ENCODE data around the gene MGAT5B.
"Not testable (repeated sequence)": the region's sequence is repeated elsewhere in the genome, so short reads cannot be mapped to it uniquely, and the experiment has no call there.

The MGAT5B gene

DNA sequence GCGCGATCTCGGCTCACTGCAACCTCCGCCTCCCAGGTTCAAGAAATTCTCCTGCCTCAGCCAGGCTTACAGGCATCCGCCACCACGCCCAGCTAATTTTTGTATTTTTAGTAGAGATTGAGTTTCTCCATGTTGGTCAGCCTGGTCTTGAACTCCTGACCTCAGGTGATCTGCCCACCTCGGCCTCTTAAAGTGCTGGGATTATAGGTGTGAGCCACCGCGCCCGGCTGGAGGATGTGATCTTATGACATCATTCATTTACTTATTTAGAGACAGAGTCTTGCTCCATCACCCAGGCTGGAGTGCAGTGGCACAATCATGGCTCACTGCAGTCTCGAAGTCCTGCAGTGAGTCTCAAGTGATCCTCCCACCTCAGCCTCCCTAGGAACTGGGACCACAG, 19.0 kb upstream of the MGAT5B start:
- not testable (repeated sequence) for DNase-seq

- DNase-seq: no peak
These were observed 15.4 kb upstream of the MGAT5B start for GRCh38 chr17:76852843-76853242.

GRCh38 chr17:76855105-76855504, 13.1 kb upstream of the MGAT5B start:
- no peak for DNase-seq

- no peak for DNase-seq
These were observed 6.1 kb upstream of the MGAT5B start for GRCh38 chr17:76862079-76862478.

DNA sequence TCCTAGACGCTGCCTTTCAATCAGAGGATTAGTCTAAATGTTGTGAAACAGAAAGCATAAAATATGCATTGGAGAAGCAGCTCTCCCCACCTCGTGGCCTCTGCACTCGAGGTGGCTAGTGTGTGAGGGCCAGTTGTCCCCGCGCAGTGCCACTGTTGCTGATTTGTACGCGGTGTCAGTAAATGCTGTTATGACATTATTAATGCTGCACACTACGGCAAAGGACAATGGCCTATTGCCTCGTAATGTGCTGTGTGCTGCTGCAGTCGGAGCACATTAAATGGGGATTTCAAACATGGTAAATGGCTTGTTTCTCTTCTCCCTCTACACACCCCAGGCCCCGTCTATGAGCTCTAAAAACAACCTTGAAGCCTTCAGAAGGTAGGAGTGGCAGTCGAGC, 5.7 kb upstream of the MGAT5B start:
- no peak for DNase-seq

GRCh38 chr17:76864024-76864423, 4.2 kb upstream of the MGAT5B start:
- no peak for DNase-seq

DNA sequence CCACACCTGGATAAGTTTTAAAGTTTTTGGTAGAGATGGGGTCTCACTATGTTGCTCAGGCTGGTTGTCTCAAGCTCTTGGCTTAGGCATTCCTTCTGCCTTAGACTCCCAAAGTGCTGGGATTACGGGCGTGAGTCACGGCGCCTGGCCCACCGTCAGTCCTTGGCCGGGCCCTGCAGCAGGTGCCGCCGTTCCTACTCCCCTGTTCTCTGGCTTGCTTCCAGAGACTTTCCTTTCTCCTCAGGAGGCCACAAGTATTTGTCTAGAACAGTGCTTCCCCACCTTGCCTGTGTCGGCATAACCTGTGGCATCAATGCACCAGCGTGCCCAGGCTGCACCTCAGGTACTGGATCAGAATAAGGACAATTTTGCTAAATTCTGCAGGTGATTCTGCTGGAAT, 3.0 kb upstream of the MGAT5B start:
- no peak for DNase-seq

- DNase-seq: no peak
These were observed 2.0 kb upstream of the MGAT5B start for GRCh38 chr17:76866203-76866602.

GRCh38 chr17:76866774-76867577, 1.2 kb upstream of the MGAT5B start:
- DNase-seq: no peak

GRCh38 chr17:76867578-76868175, 527 bp upstream of the MGAT5B start:
- no peak for DNase-seq

GRCh38 chr17:76868669-76869495, 678 bp downstream of the MGAT5B start:
- peak; percentile 13 for DNase-seq

GRCh38 chr17:76869496-76870376, 1.5 kb downstream of the MGAT5B start:
- DNase-seq: no peak

DNA sequence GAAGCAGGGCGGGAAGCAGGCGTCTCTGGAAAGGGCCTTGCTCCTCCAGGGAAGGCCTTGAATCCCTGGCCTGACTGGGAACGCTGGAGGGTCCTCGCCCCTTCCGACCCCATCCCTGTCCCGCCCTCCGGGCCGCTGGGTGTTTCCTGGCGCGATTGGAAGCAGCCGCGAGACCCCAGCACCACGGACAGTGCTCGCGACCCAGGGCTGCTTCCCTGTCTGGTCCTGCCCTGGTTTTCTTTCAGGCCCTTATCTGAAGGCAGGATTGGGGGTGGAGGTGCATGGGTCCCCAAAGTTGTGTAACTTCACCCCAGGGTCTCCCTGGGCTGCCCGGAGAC, 2.1 kb downstream of the MGAT5B start:
- no peak for DNase-seq

DNA sequence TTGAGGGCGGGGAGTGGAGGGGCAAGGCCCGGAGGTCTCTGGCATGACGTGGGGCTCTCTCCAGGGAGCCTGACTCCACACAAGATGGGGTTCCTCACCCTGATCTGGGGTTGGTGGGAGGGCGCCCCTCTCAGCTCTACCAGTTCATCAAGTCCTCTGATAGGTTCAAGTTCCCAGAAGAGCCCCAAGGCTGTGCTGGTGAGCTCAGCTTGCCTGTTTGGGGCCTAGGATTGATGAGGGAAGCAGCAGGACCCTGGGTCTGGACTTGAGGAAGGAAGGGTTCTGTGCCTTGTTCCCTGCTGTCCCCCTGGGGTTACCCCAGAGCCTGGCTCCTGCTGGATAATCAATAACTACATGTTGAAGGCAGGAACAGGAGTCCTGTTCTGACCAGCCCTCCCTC, 3.5 kb downstream of the MGAT5B start:
- no peak for DNase-seq

GRCh38 chr17:76872221-76872873, 4.1 kb downstream of the MGAT5B start:
- DNase-seq: peak; percentile 12

GRCh38 chr17:76872874-76873221, 4.6 kb downstream of the MGAT5B start:
- no peak for DNase-seq

DNA sequence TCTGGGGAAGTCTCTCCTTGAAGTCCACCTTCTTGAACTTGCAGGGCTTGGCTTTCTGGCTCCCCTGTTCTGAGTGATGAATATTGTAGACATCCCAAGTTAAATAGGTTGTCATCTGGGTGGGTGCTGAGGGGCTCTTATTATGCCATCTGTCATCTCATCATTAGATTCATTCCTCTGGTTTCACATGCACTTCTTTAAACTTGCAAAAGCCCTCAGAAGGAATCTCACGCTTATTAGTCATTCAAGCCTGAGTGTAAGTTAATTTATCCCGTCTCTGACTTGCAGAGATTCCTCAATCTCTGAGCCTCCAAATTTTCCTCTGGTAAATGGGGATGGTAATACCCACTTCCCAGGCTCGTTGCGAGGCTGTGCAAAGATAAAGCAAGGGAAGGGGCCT, 5.7 kb downstream of the MGAT5B start:
- no peak for DNase-seq

- DNase-seq: no peak
These were observed 9.2 kb downstream of the MGAT5B start for GRCh38 chr17:76877437-76877836.

DNA sequence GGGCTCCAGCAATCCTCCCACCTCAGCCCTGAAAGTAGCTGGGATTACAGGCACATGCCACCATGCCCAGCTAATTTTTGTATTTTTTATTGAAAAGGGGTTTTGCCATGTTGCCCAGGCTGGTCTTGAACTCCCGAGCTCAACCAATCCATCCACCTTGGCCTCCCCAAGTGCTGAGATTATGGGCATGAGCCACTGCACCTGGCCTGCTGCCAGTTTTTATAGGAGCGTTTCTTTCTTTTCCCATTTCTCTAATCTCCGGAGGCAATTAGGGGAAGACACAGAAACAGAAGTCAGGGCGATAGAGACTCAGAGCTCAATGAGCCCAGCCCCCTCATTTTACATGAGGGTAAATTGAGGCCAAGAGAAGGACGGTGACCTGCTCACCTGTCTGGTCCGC, 10.4 kb downstream of the MGAT5B start:
- DNase-seq: no peak

DNA sequence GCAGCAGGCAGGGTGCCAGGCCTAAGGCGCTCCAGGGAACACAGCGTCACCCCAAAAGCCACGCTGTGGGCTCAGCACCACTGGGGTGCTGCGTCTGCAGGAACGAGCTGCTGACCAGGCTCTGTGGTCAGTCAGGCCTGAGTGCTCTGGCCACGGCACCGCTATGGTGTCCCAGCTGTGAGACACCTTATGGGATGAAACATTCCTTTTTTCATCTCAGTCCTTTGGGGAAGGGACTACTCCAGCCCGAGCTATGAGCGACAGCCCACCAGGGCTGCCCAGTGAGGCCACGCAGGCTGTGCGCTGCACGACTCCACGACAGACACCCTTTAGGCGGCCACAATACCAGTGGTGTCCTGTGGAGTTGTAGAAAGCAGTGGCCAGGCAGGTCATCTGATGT, 11.1 kb downstream of the MGAT5B start:
- no peak for DNase-seq

DNA sequence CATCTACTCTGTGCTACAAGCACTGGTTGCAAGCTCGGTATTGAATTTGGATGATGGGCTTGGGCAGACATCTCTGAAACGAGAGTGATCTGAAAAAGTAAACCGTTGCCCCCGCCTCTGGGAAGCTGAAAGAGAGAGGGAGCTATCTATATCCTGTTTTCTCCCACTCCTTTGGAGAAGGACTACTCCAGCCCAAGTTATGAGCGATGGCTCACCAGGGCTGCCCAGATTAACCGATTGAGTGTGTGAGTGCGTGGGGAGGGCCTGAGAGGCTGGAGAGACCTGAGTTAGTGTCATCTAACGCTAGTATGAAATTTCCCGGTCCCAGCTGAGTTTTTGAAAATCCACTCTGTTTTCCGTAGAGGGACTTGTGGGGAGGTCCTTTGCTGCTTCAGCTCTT, 11.5 kb downstream of the MGAT5B start:
- DNase-seq: no peak

DNA sequence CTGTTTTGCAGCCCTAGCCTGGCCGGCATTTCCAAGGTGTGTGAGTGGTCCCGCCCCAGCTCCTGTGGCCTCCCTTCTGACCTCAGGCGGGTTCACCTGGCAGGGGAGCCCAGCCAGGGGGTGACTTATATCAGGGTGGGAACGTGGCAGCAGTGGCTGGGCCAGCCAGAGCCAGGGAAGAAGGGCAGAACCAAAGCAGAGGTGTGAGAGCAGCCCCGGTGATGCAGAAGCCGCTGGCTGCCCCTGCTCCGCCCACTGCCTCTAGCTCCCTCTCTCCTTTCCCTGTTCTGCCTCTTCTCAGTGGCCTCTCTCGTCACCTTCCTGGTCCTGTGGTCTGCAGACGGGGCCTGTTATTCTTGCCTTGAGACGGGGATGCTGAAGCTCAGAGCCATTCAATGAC, 12.1 kb downstream of the MGAT5B start:
- no peak for DNase-seq

DNA sequence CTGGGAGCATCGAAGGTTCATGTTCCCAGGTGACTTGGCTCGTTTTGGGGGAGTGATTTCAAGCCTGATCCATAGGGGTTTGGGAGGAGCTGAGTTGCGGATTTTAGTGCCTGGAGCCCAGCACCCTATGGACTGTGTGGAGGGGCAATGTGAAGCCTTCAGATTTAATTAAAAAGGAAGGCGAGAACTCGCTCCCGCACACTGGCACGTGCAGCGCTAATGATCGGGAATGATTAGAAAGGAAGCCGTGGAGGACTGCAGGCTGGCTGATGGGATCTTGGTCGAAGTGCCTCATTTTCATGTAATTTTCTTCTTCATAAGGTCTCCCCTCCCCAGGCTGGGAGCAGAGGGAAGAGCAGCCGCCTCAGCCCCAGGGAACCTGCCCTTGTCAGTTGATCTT, 12.8 kb downstream of the MGAT5B start:
- no peak for DNase-seq
